Muscle layer of duodenum (tissue), 2 donors: ENCODE results near the gene CPNE1.
"Not testable (repeated sequence)": the region's sequence is repeated elsewhere in the genome, so short reads cannot be mapped to it uniquely, and the experiment has no call there.

ENCODE experiments used
- H3K27ac ChIP-seq: one replicate; pipeline ENCODE4 v1.7.0; 2013; ENCODE audit warnings: mild to moderate bottlenecking, low read length
- H3K27me3 ChIP-seq: one replicate; pipeline ENCODE4 v1.7.0; 2013; ENCODE audit warnings: low read depth, mild to moderate bottlenecking, control low read depth, low read length
- H3K36me3 ChIP-seq, 2 donors: one replicate each; pipeline ENCODE4 v1.7.0; 2013; ENCODE audit warnings: low read length in 2 of 2, control low read depth in 1 of 2, mild to moderate bottlenecking in 1 of 2; ENCODE audit not compliant: insufficient read depth in 2 of 2, control insufficient read depth in 1 of 2
- H3K4me1 ChIP-seq, 2 donors: one replicate each; pipeline ENCODE4 v1.7.0; 2013; ENCODE audit warnings: low read length in 2 of 2, mild to moderate bottlenecking in 2 of 2, control low read depth in 1 of 2, moderate library complexity in 1 of 2; ENCODE audit not compliant: insufficient read depth in 2 of 2, control insufficient read depth in 1 of 2
- H3K4me3 ChIP-seq, 2 donors: one replicate each; pipeline ENCODE4 v1.7.0; 2013; ENCODE audit warnings: low read length in 2 of 2, low read depth in 1 of 2, mild to moderate bottlenecking in 1 of 2
- H3K9me3 ChIP-seq, 2 donors: one replicate each; pipeline ENCODE4 v1.7.0; 2013; ENCODE audit warnings: low read length in 2 of 2, control low read depth in 1 of 2, mild to moderate bottlenecking in 1 of 2; ENCODE audit not compliant: control insufficient read depth in 1 of 2
- donor health status: healthy.

CPNE1 gene

DNA sequence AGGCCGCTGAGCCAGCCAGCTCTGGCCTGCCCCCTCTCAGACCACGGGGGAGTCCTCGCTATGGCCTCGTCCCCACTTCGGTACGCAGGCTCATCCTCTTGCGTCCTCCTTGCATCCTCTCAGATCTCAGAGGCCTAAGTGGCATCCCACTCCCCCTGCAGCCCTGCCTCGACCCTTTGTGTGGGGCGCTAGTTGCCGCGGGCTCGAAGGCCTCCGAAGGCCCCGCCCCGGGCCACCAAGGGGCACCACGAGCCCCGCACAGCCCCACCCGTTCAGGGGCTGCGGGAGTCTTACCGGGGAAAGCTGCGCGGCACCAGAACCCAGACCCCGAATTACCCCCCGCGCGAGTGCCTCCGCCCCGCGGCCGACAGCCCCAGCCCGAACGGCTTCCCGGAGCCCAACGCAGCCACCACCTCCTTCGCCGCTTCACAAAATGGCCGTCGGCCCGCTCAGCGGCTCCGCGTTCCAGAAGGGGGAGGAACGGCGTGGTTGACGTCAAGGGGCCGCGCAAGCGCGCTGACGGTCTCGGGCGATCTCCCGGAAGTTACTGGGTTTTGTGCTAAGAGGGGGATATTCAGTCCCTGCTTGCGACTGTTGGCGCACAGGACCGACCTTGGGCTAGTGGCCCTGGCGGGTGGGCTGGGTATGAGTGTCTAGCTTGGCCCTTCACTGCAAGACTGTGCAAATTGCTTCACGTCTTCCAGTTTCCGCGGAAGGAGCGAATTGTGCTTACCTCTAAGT, at the start of gene CPNE1, which contains the start of gene RBM12:
TSS of gene CPNE1 (minus strand) at position 435 of the 741 bp plus-strand sequence. CDS start 31,977 bp downstream, outside the sequence.
TSS of gene RBM12 (minus strand) at position 435 of the 741 bp plus-strand sequence. CDS start 9,578 bp downstream, outside the sequence.
- Histone ChIP-seq H3K4me3 (peak within 1 kb of the TSS; percentile 74 to 96), H3K27me3 (no peaks in the 10 kb centered on the region), H3K27ac (peak within 1 kb of the TSS; percentile 99), H3K4me1 (peaks cover 11 to 36% of the 10 kb centered on the region in 2 donors), H3K9me3 (no peaks in the 10 kb centered on the region), H3K36me3 (peaks cover 13 to 21% of the 10 kb centered on the region in 2 donors)

DNA sequence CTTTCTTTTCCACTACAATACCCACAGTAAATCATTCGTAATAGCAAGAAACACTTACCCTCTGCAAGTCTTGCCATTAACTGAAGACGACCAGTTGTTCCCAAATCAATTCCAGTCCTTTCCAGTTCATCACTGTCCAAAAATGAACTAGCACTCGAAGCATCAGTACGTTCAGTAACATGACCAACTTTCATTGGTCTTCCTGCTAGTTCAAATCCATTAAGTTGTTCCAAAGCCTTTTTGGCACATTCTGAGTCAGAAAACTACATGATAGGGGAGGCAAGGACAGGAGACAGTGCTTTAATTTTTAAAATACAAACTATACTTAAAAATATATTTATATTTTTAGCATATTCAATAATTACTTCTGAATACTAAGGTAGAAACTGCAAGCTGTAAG, 49.4 kb upstream of the CPNE1 start:
- no peaks in the 10 kb centered on the region for H3K9me3 ChIP-seq
- peaks cover 75 to 78% of the 10 kb centered on the region in 2 donors for H3K36me3 ChIP-seq
- peaks cover 0 to 27% of the 10 kb centered on the region in 2 donors for H3K4me1 ChIP-seq
- no peaks in the 10 kb centered on the region for H3K27me3 ChIP-seq
- no peak overlapping the region for H3K27ac ChIP-seq
- no peak overlapping the region for H3K4me3 ChIP-seq

DNA sequence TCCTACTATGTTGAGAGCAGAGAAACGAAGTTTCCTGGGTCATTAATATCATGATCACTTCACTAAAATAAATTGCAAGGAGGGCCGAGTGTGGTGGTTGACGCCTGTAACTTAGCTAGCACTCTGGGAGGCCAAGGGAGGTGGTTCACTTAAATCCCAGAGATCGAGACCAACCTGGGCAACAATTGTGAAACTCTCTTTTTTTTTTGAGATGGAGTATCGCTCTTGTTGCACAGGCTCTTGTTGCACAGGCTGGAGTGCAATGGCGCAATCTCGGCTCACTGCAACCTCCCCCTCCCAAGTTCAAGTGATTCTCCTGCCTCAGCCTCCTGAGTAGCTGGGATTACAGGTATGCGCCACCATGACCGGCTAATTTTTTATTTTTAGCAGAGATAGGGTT, 48.4 kb upstream of the CPNE1 start:
- H3K4me3 ChIP-seq, result not testable (repeated sequence)
- Histone ChIP-seq H3K36me3 (peaks cover 67 to 80% of the 10 kb centered on the region in 2 donors), H3K4me1 (peaks cover 0 to 24% of the 10 kb centered on the region in 2 donors)

DNA sequence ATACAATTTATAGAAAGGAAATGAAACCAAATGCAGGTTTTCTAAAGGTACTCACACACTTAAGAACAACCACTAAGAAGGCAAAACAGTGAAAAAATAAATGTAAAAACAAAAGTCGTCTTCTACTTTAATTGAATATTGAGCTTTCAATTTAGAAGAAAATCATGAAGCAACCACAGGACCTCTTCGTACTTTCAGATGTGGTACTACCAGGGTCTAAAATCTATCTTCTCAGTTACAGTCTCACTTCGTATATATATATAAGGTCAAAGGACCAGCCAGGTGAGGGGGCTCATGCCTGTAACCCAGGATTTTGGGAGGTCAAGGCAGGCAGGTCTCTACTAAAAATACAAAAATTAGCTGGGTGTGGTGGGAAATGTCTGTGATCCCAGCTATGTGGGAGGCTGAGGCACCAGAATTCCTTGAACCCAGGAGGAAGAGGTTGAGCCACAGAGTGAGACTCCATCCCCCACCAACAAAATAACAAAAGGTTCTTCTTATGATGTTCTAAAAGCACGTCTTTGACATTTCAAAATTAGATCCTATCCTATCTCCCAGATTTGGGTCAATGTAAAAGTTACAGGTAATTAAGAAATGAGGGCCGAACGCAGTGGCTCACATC, 47.0 kb upstream of the CPNE1 start:
- no peaks in the 10 kb centered on the region for H3K9me3 ChIP-seq
- H3K27me3 ChIP-seq, result no peaks in the 10 kb centered on the region
- H3K27ac ChIP-seq, result no peak overlapping the region
- peaks cover 0 to 24% of the 10 kb centered on the region in 2 donors for H3K4me1 ChIP-seq
- no peak overlapping the region for H3K4me3 ChIP-seq
- peaks cover 63 to 74% of the 10 kb centered on the region in 2 donors for H3K36me3 ChIP-seq

More for the DNA sequence above, 48.4 kb upstream of the CPNE1 start:
- not testable (repeated sequence) for H3K9me3 ChIP-seq, H3K27ac ChIP-seq, H3K27me3 ChIP-seq

GRCh38 chr20:35710884-35711587, 46.3 kb upstream of the CPNE1 start:
- no peaks in the 10 kb centered on the region for H3K9me3 ChIP-seq
- H3K4me3 ChIP-seq, result no peak overlapping the region
- no peak overlapping the region for H3K27ac ChIP-seq
- H3K36me3 ChIP-seq, result peaks cover 66 to 71% of the 10 kb centered on the region in 2 donors
- H3K27me3 ChIP-seq, result no peaks in the 10 kb centered on the region
- H3K4me1 ChIP-seq, result peaks cover 0 to 24% of the 10 kb centered on the region in 2 donors

- Histone ChIP-seq H3K27me3 (no peaks in the 10 kb centered on the region), H3K36me3 (peaks cover 65 to 71% of the 10 kb centered on the region in 2 donors), H3K9me3 (no peaks in the 10 kb centered on the region), H3K27ac (no peak overlapping the region), H3K4me3 (no peak overlapping the region), H3K4me1 (peaks cover 0 to 21% of the 10 kb centered on the region in 2 donors)
Measured at GRCh38 chr20:35710039-35710438, 45.3 kb upstream of the CPNE1 start.

- Histone ChIP-seq H3K27ac (no peak overlapping the region), H3K4me3 (no peak overlapping the region), H3K4me1 (peaks cover 0 to 19% of the 10 kb centered on the region in 2 donors), H3K36me3 (peaks cover 71 to 72% of the 10 kb centered on the region in 2 donors), H3K27me3 (no peaks in the 10 kb centered on the region), H3K9me3 (no peaks in the 10 kb centered on the region)
Measured at GRCh38 chr20:35709259-35709658, 44.6 kb upstream of the CPNE1 start.

GRCh38 chr20:35708502-35708901, 43.8 kb upstream of the CPNE1 start:
- H3K4me3 ChIP-seq, result no peak overlapping the region
- peaks cover 0 to 19% of the 10 kb centered on the region in 2 donors for H3K4me1 ChIP-seq
- no peaks in the 10 kb centered on the region for H3K9me3 ChIP-seq
- peaks cover 66 to 72% of the 10 kb centered on the region in 2 donors for H3K36me3 ChIP-seq
- no peaks in the 10 kb centered on the region for H3K27me3 ChIP-seq
- H3K27ac ChIP-seq, result no peak overlapping the region

DNA sequence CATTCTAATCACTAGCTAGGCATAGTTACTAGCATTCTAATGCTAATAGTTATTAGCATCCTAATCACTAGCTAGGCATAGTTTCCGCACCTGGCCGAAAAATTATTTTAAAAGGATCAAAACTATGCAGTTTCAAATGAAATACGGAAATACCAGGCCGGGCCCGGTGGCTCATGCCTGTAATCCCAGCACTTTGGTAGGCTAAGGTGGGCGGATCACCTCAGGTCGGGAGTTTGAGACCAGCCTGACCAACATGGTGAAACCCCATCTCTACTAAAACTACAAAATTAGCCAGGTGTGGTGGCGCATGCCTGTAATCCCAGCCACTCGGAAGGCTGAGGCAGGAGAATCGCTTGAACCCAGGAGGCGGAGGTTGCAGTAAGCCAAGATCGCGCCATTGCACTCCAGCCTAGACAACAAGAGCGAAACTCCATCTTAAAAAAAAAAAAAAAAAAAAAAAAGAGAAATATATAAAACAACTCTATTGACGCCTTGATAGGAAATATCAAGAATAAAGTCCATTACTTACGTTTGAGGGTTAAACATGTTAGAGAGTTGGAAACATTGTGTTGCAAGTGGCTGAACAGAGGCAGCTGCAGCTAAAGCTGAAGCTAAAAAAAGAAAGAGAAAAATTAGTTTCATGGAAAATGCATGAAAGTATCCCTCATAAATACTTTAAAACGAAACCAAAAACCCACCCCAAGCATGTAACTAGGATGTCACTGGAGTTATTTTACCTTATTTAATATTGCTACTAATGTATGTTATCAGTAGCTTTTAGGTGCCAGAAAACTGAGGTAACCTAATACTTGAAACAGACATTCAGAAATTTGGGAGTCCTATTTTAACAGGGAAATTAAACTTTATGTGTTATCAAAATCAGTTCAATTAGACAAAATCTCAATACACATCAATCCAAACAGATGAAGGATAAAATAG, 42.2 kb upstream of the CPNE1 start:
- peaks cover 0 to 18% of the 10 kb centered on the region in 2 donors for H3K4me1 ChIP-seq
- H3K4me3 ChIP-seq, H3K27ac ChIP-seq, H3K9me3 ChIP-seq, H3K27me3 ChIP-seq: not testable (repeated sequence)
- H3K36me3 ChIP-seq, result peaks cover 64 to 71% of the 10 kb centered on the region in 2 donors

DNA sequence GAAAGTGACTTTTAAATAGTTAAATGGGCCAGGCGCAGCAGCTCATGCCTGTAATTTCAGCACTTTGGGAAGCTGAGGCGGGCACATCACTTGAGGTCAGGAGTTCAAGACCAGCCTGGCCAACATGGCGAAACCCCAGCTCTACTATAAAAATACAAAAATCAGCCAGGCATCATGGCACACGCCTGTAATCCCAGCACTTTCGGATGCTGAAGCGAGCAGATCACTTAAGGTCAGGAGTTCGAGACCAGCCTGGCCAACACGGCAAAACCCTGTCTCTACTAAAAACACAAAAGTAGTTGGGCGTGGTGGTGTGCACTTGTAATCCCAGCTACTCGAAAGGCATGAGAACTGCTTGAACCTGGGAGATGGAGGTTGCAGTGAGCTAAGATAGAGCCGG, 41.2 kb upstream of the CPNE1 start:
- not testable (repeated sequence) for H3K27me3 ChIP-seq, H3K4me3 ChIP-seq, H3K27ac ChIP-seq, H3K9me3 ChIP-seq
- Histone ChIP-seq H3K36me3 (peaks cover 56 to 68% of the 10 kb centered on the region in 2 donors), H3K4me1 (peaks cover 0 to 14% of the 10 kb centered on the region in 2 donors)
